ENCODE measurements around the gene SLC39A9. TPM values are rescaled to one million over a fixed set of nuclear protein-coding genes. Genes with fewer than 3 reads are reported as not detected.

The SLC39A9 gene
- total RNA-seq, 1 donor from 2014 or later, result 61.2 TPM

DNA sequence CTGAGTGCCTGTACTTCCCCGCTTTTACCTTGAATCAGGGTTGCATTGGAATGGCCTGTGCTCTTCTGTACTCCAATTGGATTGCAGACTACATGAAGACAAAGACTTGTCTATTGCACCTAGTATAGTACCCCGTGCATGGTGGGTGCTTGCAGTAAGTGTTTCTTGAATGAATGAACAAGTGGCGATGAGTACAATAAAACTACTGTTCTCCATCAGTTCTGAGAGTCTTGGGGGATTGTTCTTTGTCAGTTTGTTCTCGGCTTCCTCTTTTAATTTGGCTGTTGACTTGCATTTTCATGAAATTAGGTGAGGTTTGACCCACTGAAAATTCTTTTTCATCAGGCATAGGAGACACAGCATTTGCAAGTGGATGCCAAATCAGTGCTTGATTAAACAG lies 34.5 kb upstream of the SLC39A9 start:
- no peaks in the 10 kb centered on the region for H3K36me3 ChIP-seq
- no peak overlapping the region for H3K9ac ChIP-seq
- H3K27ac ChIP-seq, result no peak overlapping the region
- Mint-ChIP-seq H3K27me3 (ENCODE audit: insufficient read depth, low read depth) (no peaks in the 10 kb centered on the region), H3K27ac (no peak overlapping the region), H3K36me3 (no peaks in the 10 kb centered on the region), H3K4me1 (peaks cover 3% of the 10 kb centered on the region), H3K9me3 (no peaks in the 10 kb centered on the region), H3K4me3 (no peak overlapping the region)
- no peak overlapping the region for H3K4me3 ChIP-seq
- TF ChIP-seq CTCF (IDR thresholded peaks at IDR 0.05) (no peak), EZH2phosphoT487 (IDR thresholded peaks at IDR 0.05) (no peak), EZH2 (IDR thresholded peaks at IDR 0.05) (no peak)
- no peaks in the 10 kb centered on the region for H4K20me1 ChIP-seq (ENCODE audit: low read depth)
- H3K4me2 ChIP-seq, result no peak overlapping the region
- H3K9me3 ChIP-seq (ENCODE audit: low read depth), result no peaks in the 10 kb centered on the region
- no peaks in the 10 kb centered on the region for H3K4me1 ChIP-seq
- H3K79me2 ChIP-seq (ENCODE audit: low read depth), result no peaks in the 10 kb centered on the region
- H3K27me3 ChIP-seq, result no peaks in the 10 kb centered on the region
- no peak overlapping the region for H2AFZ ChIP-seq (replicated peaks)
- no peaks in the 10 kb centered on the region for H3F3A ChIP-seq (ENCODE audit: low read depth)
- DNase-seq (ENCODE audit: low spot score), result no peak

GRCh38 chr14:69364378-69364777 lies 34.1 kb upstream of the SLC39A9 start:
- no peaks in the 10 kb centered on the region for H3K9me3 ChIP-seq (ENCODE audit: low read depth)
- H3K4me2 ChIP-seq, result no peak overlapping the region
- no peaks in the 10 kb centered on the region for H3K36me3 ChIP-seq
- TF ChIP-seq CTCF (IDR thresholded peaks at IDR 0.05) (no peak), EZH2 (IDR thresholded peaks at IDR 0.05) (no peak), EZH2phosphoT487 (IDR thresholded peaks at IDR 0.05) (no peak)
- H3K9me3 Mint-ChIP-seq, result no peaks in the 10 kb centered on the region
- no peak overlapping the region for H2AFZ ChIP-seq (replicated peaks)
- no peak overlapping the region for H3K9ac ChIP-seq
- H3K36me3 Mint-ChIP-seq, result no peaks in the 10 kb centered on the region
- no peak overlapping the region for H3K4me3 Mint-ChIP-seq
- no peaks in the 10 kb centered on the region for H3K4me1 ChIP-seq
- no peak overlapping the region for H3K27ac Mint-ChIP-seq
- no peak overlapping the region for H3K4me3 ChIP-seq
- no peaks in the 10 kb centered on the region for H3F3A ChIP-seq (ENCODE audit: low read depth)
- H3K27me3 Mint-ChIP-seq (ENCODE audit: insufficient read depth, low read depth), result no peaks in the 10 kb centered on the region
- H3K4me1 Mint-ChIP-seq, result peaks cover 2% of the 10 kb centered on the region
- no peaks in the 10 kb centered on the region for H3K27me3 ChIP-seq
- DNase-seq (ENCODE audit: low spot score), result no peak
- H3K27ac ChIP-seq, result no peak overlapping the region
- no peaks in the 10 kb centered on the region for H3K79me2 ChIP-seq (ENCODE audit: low read depth)
- H4K20me1 ChIP-seq (ENCODE audit: low read depth), result no peaks in the 10 kb centered on the region

DNA sequence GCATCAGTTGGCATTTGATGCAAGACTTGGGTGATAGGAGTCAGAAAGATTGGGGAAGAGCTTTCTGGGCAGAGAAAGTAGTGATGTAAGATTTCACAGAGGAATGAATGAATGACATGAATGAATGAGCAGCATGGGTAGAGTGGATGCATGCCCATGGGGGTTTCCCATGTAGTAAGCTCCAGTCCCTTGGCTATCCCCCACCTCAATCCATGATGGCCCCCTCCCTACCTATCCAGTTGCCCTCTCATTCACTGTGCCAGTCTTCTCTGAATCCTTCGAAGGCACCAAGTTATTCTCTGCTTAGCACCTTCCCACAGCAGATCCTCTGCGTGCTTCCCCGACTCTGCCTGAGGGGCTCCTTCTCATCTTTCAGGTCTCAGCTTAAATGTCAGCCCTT lies 32.4 kb upstream of the SLC39A9 start:
- Mint-ChIP-seq H3K27me3 (ENCODE audit: insufficient read depth, low read depth) (no peaks in the 10 kb centered on the region), H3K27ac (no peak overlapping the region), H3K4me3 (no peak overlapping the region), H3K4me1 (peaks cover 2% of the 10 kb centered on the region), H3K36me3 (no peaks in the 10 kb centered on the region), H3K9me3 (no peaks in the 10 kb centered on the region)
- Histone ChIP-seq H3K9ac (no peak overlapping the region), H3K27ac (no peak overlapping the region), H3K9me3 (ENCODE audit: low read depth) (no peaks in the 10 kb centered on the region), H3K36me3 (no peaks in the 10 kb centered on the region), H3K4me1 (no peaks in the 10 kb centered on the region), H3F3A (ENCODE audit: low read depth) (no peaks in the 10 kb centered on the region), H4K20me1 (ENCODE audit: low read depth) (peaks cover 8% of the 10 kb centered on the region), H2AFZ (replicated peaks) (no peak overlapping the region), H3K4me2 (no peak overlapping the region), H3K4me3 (no peak overlapping the region), H3K79me2 (ENCODE audit: low read depth) (no peaks in the 10 kb centered on the region), H3K27me3 (no peaks in the 10 kb centered on the region)
- no peak for DNase-seq (ENCODE audit: low spot score)
- no peak for TF ChIP-seq EZH2 (IDR thresholded peaks at IDR 0.05)
- TF ChIP-seq CTCF (IDR thresholded peaks at IDR 0.05), result no peak
- TF ChIP-seq EZH2phosphoT487 (IDR thresholded peaks at IDR 0.05), result no peak

Data from neural progenitor cell (in vitro differentiated cells).